Upper lobe of left lung (tissue), 4 donors: ENCODE data around the gene CDK2.

ENCODE experiments used
- CTCF ChIP-seq, 6 experiments: fragments of 450-650 bp in 4 of 6; fragments of 200-600 bp in 2 of 6; sonication (generic) in 2 of 6; IDR thresholded peaks; one replicate each; pipeline ENCODE4 v1.5.1; 2016 to 2019; ENCODE audit warnings: antibody characterized with exemption in 6 of 6
- EP300 ChIP-seq, 4 donors: sonication (generic); formaldehyde crosslinking; IDR thresholded peaks; one replicate each; pipeline ENCODE4 v1.5.1; 2017; ENCODE audit warnings: antibody characterized with exemption in 4 of 4, control low read depth in 2 of 4
- POLR2A ChIP-seq, 4 donors: fragments of 450-650 bp; IDR thresholded peaks; one replicate each; pipeline ENCODE4 v1.5.1; 2016 to 2017; ENCODE audit warnings: antibody characterized with exemption in 4 of 4, mild to moderate bottlenecking in 2 of 4
- POLR2AphosphoS5 ChIP-seq, 2 donors: sonication (generic); formaldehyde crosslinking; IDR thresholded peaks; one replicate each; pipeline ENCODE4 v1.5.1; 2017; ENCODE audit warnings: antibody characterized with exemption in 2 of 2

DNA sequence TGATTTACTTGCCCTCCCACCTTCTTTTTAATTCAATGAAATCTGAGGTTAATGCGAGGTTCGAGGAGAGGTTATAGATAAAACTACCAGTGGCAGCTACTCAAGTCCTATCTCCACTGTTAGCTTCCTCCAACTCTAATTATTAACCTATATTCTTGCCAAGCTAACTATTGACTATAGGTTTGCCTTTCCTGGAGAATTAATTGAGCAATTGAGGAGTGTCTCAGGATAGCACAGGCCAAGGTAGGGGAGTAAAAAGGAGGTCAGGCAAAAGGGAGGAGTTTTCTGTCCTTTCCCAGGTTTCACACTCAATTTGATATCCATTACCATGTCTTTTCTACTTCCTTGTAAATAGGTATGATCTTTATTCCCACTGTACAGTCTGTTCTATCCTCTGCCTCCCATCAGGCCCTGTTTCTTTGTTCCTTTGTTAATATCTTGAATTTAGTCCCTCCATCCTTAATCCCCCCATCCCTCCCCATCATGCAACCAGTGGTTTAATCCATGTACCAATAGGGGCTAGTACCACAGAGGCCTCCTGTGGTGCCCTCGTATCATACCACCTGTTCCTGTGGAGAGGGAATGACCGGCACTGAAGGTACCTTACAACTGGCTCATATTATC is 26.7 kb downstream of the CDK2 start:
- no peak for TF ChIP-seq POLR2A (IDR thresholded peaks at IDR 0.05)
- no peak for TF ChIP-seq CTCF (IDR thresholded peaks at IDR 0.05)
- no peak for TF ChIP-seq EP300 (IDR thresholded peaks at IDR 0.05)
- no peak for TF ChIP-seq POLR2AphosphoS5 (IDR thresholded peaks at IDR 0.05)
